ENCODE results near the gene GPR31. TPM values are rescaled to one million over a fixed set of nuclear protein-coding genes. Genes with fewer than 3 reads are reported as not detected.

GPR31 gene
- polyA plus RNA-seq, 2 of the 4 experiments (the other 2 are of a cell fraction), result not detected

DNA sequence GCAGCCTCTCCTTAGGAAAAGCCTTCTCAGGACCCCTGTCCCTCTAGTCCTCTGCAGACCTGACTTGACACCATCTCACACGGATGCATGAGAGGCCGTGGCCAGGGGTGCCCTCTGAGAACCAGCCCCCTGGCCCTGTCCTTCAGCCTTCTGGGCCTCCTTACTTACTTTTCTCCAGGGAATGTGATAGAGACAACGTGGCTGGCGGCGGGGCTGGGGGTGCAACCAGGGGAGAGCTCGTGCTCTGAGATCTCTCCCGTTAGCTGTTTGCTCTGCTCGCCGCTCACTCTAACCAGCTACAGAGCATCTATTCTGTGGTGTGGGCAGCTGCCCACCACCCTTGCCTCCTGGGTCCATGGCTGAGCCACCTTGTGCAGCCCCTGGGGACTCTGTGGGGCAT lies 14.7 kb downstream of the GPR31 start:
- Histone ChIP-seq H3K4me1 (no peaks in the 10 kb centered on the region), H3K4me2 (no peak overlapping the region), H3K27ac (no peak overlapping the region), H3K4me3 (no peak overlapping the region), H3K9me3 (no peaks in the 10 kb centered on the region)
- DNase-seq (ENCODE audit: low read depth in 1 of 2, low spot score in 1 of 2), result no peak
- TF ChIP-seq RFX5 (IDR thresholded peaks at IDR 0.05) (no peak), JUNB (IDR thresholded peaks at IDR 0.05) (no peak), KDM5A (IDR thresholded peaks at IDR 0.05) (no peak), RCOR1 (IDR thresholded peaks at IDR 0.05; ENCODE audit: low read depth, low read length) (no peak)
- ChIA-PET POLR2A (no interaction called here), CTCF (interaction anchor here (0.7 to 3.5 kb wide), 3 partner anchors 144 to 368 kb away, joined by 3 to 20 read pairs (median 9); partner anchors contain the start of gene CEP43)
- WGBS (ENCODE audit: missing lambda C conversion rate), result 25% methylated on average over 4 of the region's 9 CpGs
- ATAC-seq, result no peak
- FAIRE-seq, result no peak

DNA sequence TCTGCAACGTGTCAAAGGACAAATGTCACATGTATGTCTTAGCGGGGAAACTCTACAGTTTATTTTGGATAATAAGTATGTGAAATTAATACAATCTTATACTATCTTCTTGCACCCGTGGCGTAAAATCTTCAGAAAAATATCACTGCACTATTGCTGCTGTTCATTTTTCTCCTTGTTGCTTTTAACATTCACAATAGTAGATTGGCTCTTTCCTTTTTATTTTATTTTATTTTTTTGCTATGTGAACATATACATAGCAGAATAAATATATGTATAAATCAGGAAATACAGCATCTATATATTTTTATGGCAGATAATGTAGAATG lies 15.4 kb downstream of the GPR31 start:
- DNase-seq (ENCODE audit: low read depth in 1 of 2, low spot score in 1 of 2) (no peak), FAIRE-seq (no peak), ATAC-seq (no peak)
- no peak overlapping the region for H3K27ac ChIP-seq
- no peaks in the 10 kb centered on the region for H3K9me3 ChIP-seq
- no peak overlapping the region for H3K4me3 ChIP-seq
- WGBS (ENCODE audit: missing lambda C conversion rate), result 2% methylated on average over 4 of the region's 4 CpGs
- H3K4me1 ChIP-seq, result no peaks in the 10 kb centered on the region
- CTCF ChIA-PET, result interaction anchor here (0.6 to 4.3 kb wide), 15 partner anchors 9 to 423 kb away, joined by 3 to 32 read pairs (median 3); partner anchors contain the start of genes CCR6 and CEP43
- POLR2A ChIA-PET, result no interaction called here
- TF ChIP-seq HOXA7 (CRISPR knock-in tag; IDR thresholded peaks at IDR 0.05) (no peak), ZSCAN20 (CRISPR knock-in tag; IDR thresholded peaks at IDR 0.05) (no peak), KDM5A (IDR thresholded peaks at IDR 0.05) (no peak), POLR2A (IDR thresholded peaks at IDR 0.05; ENCODE audit: low read length) (no peak), BHLHE40 (IDR thresholded peaks at IDR 0.05; ENCODE audit: low read depth, low read length) (no peak), MAFK (IDR thresholded peaks at IDR 0.05; ENCODE audit: partially characterized antibody) (no peak), CHD2 (IDR thresholded peaks at IDR 0.05; ENCODE audit: low read length, partially characterized antibody) (no peak), TP53 (CRISPR knock-in tag; IDR thresholded peaks at IDR 0.05) (no peak), RAD21 (conservative IDR thresholded peaks at IDR 0.05 in 1 of 2, IDR thresholded peaks at IDR 0.05 in 1 of 2) (no peak), HEYL (CRISPR knock-in tag; IDR thresholded peaks at IDR 0.05) (no peak)
- TF ChIP-seq, protein P1, sequence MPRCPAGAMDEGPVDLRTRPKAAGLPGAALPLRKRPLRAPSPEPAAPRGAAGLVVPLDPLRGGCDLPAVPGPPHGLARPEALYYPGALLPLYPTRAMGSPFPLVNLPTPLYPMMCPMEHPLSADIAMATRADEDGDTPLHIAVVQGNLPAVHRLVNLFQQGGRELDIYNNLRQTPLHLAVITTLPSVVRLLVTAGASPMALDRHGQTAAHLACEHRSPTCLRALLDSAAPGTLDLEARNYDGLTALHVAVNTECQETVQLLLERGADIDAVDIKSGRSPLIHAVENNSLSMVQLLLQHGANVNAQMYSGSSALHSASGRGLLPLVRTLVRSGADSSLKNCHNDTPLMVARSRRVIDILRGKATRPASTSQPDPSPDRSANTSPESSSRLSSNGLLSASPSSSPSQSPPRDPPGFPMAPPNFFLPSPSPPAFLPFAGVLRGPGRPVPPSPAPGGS (IDR thresholded peaks at IDR 0.05), result no peak
- H3K4me2 ChIP-seq, result no peak overlapping the region

DNA sequence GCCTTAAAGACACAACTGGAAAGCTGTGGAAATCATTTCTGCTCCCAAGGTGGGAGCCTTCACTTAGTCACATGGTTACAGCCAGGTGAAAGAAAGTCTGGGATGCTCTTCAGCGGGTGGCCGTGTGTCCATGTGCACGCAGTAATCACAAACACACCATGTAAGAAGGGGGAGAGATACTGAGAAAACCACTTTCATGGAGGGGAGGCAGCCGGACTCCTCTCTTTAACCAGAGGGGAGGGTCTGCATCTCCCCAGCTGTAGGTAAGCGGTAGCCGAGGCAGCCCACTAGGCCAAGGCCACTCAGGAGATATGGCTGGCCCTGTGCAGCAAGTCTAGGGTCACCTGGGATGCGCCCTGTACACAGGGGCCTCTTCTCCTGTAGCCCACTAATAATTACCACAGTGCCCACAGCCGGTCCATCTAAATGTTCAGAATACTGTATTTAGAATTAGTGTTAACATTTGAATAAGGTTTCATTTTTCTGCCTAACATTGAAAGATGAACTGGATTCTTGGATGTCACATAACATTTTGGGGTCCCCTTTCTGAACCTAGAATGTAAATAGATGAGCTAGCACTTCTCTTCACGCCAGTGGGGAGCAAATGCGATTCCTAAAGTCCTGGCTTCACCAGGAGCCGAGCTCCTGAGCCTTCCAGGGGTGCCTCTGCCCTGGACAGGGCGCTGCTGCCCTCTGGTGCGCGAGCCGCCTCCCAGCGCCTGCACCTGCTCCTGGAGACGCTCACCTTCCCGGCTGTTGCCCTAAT lies 15.9 kb downstream of the GPR31 start:
- H3K4me2 ChIP-seq, result no peak overlapping the region
- CTCF ChIA-PET, result interaction anchor here (0.5 to 4.3 kb wide), 16 partner anchors 9 to 862 kb away, joined by 3 to 32 read pairs (median 3); partner anchors contain the start of genes CCR6 and CEP43
- POLR2A ChIA-PET, result no interaction called here
- H3K9me3 ChIP-seq, result no peaks in the 10 kb centered on the region
- H3K4me3 ChIP-seq, result no peak overlapping the region
- FAIRE-seq, result no peak
- TF ChIP-seq SMC3 (IDR thresholded peaks at IDR 0.05) (peak; percentile 60; the same call in 2 of the 3 replicates), RAD21 (conservative IDR thresholded peaks at IDR 0.05 in 1 of 2, IDR thresholded peaks at IDR 0.05 in 1 of 2) (peak; percentile 65 to 77), GATA3 (IDR thresholded peaks at IDR 0.05; ENCODE audit: borderline replicate concordance) (no peak), CEBPB (IDR thresholded peaks at IDR 0.05) (no peak)
- TF ChIP-seq, protein P2, sequence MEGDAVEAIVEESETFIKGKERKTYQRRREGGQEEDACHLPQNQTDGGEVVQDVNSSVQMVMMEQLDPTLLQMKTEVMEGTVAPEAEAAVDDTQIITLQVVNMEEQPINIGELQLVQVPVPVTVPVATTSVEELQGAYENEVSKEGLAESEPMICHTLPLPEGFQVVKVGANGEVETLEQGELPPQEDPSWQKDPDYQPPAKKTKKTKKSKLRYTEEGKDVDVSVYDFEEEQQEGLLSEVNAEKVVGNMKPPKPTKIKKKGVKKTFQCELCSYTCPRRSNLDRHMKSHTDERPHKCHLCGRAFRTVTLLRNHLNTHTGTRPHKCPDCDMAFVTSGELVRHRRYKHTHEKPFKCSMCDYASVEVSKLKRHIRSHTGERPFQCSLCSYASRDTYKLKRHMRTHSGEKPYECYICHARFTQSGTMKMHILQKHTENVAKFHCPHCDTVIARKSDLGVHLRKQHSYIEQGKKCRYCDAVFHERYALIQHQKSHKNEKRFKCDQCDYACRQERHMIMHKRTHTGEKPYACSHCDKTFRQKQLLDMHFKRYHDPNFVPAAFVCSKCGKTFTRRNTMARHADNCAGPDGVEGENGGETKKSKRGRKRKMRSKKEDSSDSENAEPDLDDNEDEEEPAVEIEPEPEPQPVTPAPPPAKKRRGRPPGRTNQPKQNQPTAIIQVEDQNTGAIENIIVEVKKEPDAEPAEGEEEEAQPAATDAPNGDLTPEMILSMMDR (IDR thresholded peaks at IDR 0.05), result peak; percentile 52
- peak; percentile 96 to 97 for ATAC-seq
- H3K27ac ChIP-seq, result no peak overlapping the region
- WGBS (ENCODE audit: missing lambda C conversion rate), result 40% methylated on average over 13 of the region's 18 CpGs
- peak; percentile 21 to 29 for DNase-seq (ENCODE audit: low read depth in 1 of 2, low spot score in 1 of 2)
- H3K4me1 ChIP-seq, result no peaks in the 10 kb centered on the region

Data from A549 (cell line).